B cell (primary cell): Measurements from ENCODE around the gene XRRA1. TPM values are rescaled to one million over a fixed set of nuclear protein-coding genes. Genes with fewer than 3 reads are reported as not detected.
"Not testable (repeated sequence)": the region's sequence is repeated elsewhere in the genome, so short reads cannot be mapped to it uniquely, and the experiment has no call there.

Experiments used
- ATAC-seq: fragments of 200-7000 bp; cut with Tn5 transposase; one replicate; pipeline ENCODE4 v1.10.0; 2021; ENCODE audit warnings: low read depth, mild to moderate bottlenecking, moderate number of reproducible peaks, moderate library complexity
- CTCF ChIA-PET: fragments of 350-600 bp; sonication (Branson Sonifier 250); formaldehyde crosslinking; loops from one replicate; lab custom pipeline; 2021; ENCODE audit warnings: antibody characterized with exemption, inconsistent platforms; lab: Charles Lee
- POLR2A ChIA-PET: fragments of 350-600 bp; sonication (Branson Sonifier 250); formaldehyde crosslinking; loops from one replicate; lab custom pipeline; 2021; ENCODE audit warnings: antibody characterized with exemption; lab: Charles Lee
- DNase-seq: peaks from one replicate; pipeline ENCODE4 v3.0.0; 2013
- H2AFZ ChIP-seq: 2 replicates; pipeline ENCODE4 v1.6.1; 2012; ENCODE audit warnings: mild to moderate bottlenecking, low read depth, low read length; ENCODE audit not compliant: insufficient read depth, poor library complexity, severe bottlenecking
- H3K27ac ChIP-seq, 2 donors: 1 replicate in 1 of 2; 2 replicates in 1 of 2; pipeline ENCODE4 v1.5.1; 2012 to 2013; ENCODE audit warnings: low read length in 2 of 2, mild to moderate bottlenecking in 2 of 2, moderate library complexity in 1 of 2
- H3K27me3 ChIP-seq, 4 experiments: fragments of 200-600 bp in 1 of 4; sonication (generic) in 1 of 4; replicated peaks in 1 of 4; 1 replicate in 2 of 4; 2 replicates in 2 of 4; pipeline versions ENCODE4 v1.6.1 to v1.7.0; 2013 to 2016; ENCODE audit warnings: low read length in 3 of 4, mild to moderate bottlenecking in 2 of 4, mixed read lengths in 1 of 4, moderate library complexity in 1 of 4; ENCODE audit not compliant: insufficient read depth in 4 of 4, control insufficient read depth in 3 of 4; ENCODE audit errors: control extremely low read depth in 1 of 4
- H3K36me3 ChIP-seq, 2 experiments: replicated peaks in 1 of 2; 1 replicate in 1 of 2; 2 replicates in 1 of 2; pipeline versions ENCODE4 v1.6.1 to v1.7.1; 2013; ENCODE audit warnings: low read length in 1 of 2; ENCODE audit not compliant: insufficient read depth in 2 of 2, control insufficient read depth in 1 of 2; ENCODE audit errors: control extremely low read depth in 1 of 2, extremely low read depth in 1 of 2
- H3K4me1 ChIP-seq, 2 donors: fragments of 200-600 bp in 1 of 2; sonication (generic) in 1 of 2; 1 replicate in 1 of 2; 2 replicates in 1 of 2; pipeline versions ENCODE4 v1.5.1 to v1.6.1; 2013 to 2017; ENCODE audit warnings: low read length in 2 of 2; ENCODE audit not compliant: control insufficient read depth in 2 of 2, insufficient read depth in 2 of 2
- H3K4me2 ChIP-seq: replicated peaks from 2 replicates; pipeline ENCODE3; 2012; ENCODE audit warnings: mild to moderate bottlenecking, low read depth, low read length; ENCODE audit not compliant: poor library complexity, severe bottlenecking
- H3K4me3 ChIP-seq, 5 experiments: fragments of 200-600 bp in 1 of 5; sonication (generic) in 1 of 5; 1 replicate in 3 of 5; 2 replicates in 2 of 5; pipeline versions ENCODE4 v1.5.1 to v1.7.0; 2011 to 2016; ENCODE audit warnings: low read length in 4 of 5, mild to moderate bottlenecking in 4 of 5, low read depth in 2 of 5, control low read depth in 1 of 5, moderate library complexity in 1 of 5; ENCODE audit not compliant: insufficient read depth in 1 of 5; ENCODE audit errors: control extremely low read depth in 1 of 5, extremely low read depth in 1 of 5
- H3K79me2 ChIP-seq: fragments of 200-600 bp; sonication (generic); one replicate; pipeline ENCODE4 v1.6.0; 2016; ENCODE audit warnings: low read length; ENCODE audit not compliant: control insufficient read depth, insufficient read depth
- H3K9ac ChIP-seq: fragments of 200-600 bp; sonication (generic); 2 replicates; pipeline ENCODE4 v1.6.1; 2017; ENCODE audit warnings: mild to moderate bottlenecking, low read length, moderate library complexity
- H3K9me3 ChIP-seq, 3 donors: one replicate each; pipeline versions ENCODE4 v1.6.1 to v1.7.1; 2013; ENCODE audit warnings: low read length in 2 of 3; ENCODE audit not compliant: control insufficient read depth in 2 of 3, insufficient read depth in 1 of 3; ENCODE audit errors: control extremely low read depth in 1 of 3
- H4K20me1 ChIP-seq: 2 replicates; pipeline ENCODE4 v1.6.0; 2012; ENCODE audit warnings: mild to moderate bottlenecking, low read length; ENCODE audit not compliant: insufficient read depth, control insufficient read depth, poor library complexity, severe bottlenecking
- H3K27ac Mint-ChIP-seq: one replicate; pipeline ENCODE4 v1.8.0; 2021; ENCODE audit warnings: mixed read lengths
- H3K27me3 Mint-ChIP-seq: one replicate; pipeline ENCODE4 v1.8.0; 2021; ENCODE audit warnings: mixed read lengths
- H3K4me1 Mint-ChIP-seq: one replicate; pipeline ENCODE4 v1.8.0; 2021; ENCODE audit warnings: mixed read lengths
- H3K4me3 Mint-ChIP-seq: one replicate; pipeline ENCODE4 v1.8.0; 2021; ENCODE audit warnings: mixed read lengths
- H3K9me3 Mint-ChIP-seq: one replicate; pipeline ENCODE4 v1.8.0; 2022; ENCODE audit warnings: mixed read lengths; ENCODE audit not compliant: insufficient read depth
- EZH2 ChIP-seq: IDR thresholded peaks from 2 replicates; pipeline ENCODE4 v1.6.1; 2012; ENCODE audit warnings: borderline replicate concordance, low read depth, mild to moderate bottlenecking, moderate library complexity, low read length; ENCODE audit not compliant: insufficient read depth, poor library complexity, severe bottlenecking
- WGBS: methylation state at CpG from one replicate; pipeline ENCODE4 v1.1.5; 2013; ENCODE audit warnings: missing lambda C conversion rate; ENCODE audit not compliant: insufficient coverage; 5-methylcytosine and 5-hydroxymethylcytosine counted together
- intact Hi-C: fragments of 100-400 bp; cut with micrococcal nuclease; formaldehyde crosslinking; loops from one replicate; pipeline ENCODE4 v1.10.0; 2022
- polyA plus RNA-seq: library from polyadenylated mRNA; depleted of rRNA; stranded (reverse); fragments of >200 nt; gene quantifications from 2 replicates; pipeline ENCODE4 v1.2.3, GENCODE V29; 2012
- total RNA-seq, 2 donors: library from RNA; stranded (reverse); fragments of 120-200 nt in 1 of 2; gene quantifications; 1 replicate in 1 of 2; 2 replicates in 1 of 2; pipeline versions ENCODE4 v1.2.3 to v1.2.4, GENCODE V29; 2013 to 2022
- TF ChIP-seq, protein P1 (sequence below): fragments of 200-600 bp; IDR thresholded peaks from one replicate; pipeline ENCODE4 v1.8.0; 2022; ENCODE audit warnings: antibody characterized with exemption, mild to moderate bottlenecking

Gene XRRA1
- total and polyA plus RNA-seq, 2 donors (not counting 1 experiment from before 2014, with no cell fraction given): 6.9 to 80.8 TPM

DNA sequence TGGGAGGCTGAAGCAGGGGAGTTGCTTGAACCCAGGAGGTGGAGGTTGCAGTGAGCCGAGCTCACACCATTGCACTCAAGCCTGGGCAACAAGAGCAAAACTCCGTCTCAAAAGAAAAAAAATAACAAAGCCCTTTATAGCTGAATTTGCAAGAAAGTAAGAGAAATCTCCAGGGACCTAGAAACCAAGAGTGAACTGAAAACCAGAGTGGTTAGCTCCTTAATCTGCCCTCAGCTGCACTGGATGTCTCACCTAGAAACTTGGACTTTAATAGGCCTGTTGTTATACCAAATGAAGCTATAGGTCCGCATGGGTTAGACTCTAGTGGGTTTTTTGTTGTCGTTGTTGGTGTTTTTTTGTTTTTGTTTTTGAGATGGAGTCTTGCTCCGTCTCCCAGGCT lies 44.0 kb upstream of the XRRA1 start:
- Mint-ChIP-seq H3K4me3 (no peak overlapping the region), H3K4me1 (peaks cover 40% of the 10 kb centered on the region), H3K27me3 (no peaks in the 10 kb centered on the region), H3K9me3 (no peaks in the 10 kb centered on the region), H3K27ac (no peak overlapping the region)
- peaks cover 18% of the 10 kb centered on the region for H3K79me2 ChIP-seq
- DNase-seq (peak; percentile 12), ATAC-seq (no peak)
- POLR2A ChIA-PET: no interaction called here
- H3K27me3 ChIP-seq: no peaks in the 10 kb centered on the region
- no peak overlapping the region for H3K27ac ChIP-seq
- no peak overlapping the region for H3K9ac ChIP-seq
- H3K4me2 ChIP-seq: no peak overlapping the region
- CTCF ChIA-PET: interaction anchor here (1.0 kb wide), 1 partner anchor 30 kb away, joined by 4 read pairs; no protein-coding TSS in a partner anchor
- peaks cover 7 to 21% of the 10 kb centered on the region in 2 experiments for H3K36me3 ChIP-seq
- WGBS: 71% methylated on average over 3 of the region's 5 CpGs
- H3K4me1 ChIP-seq: peaks cover 12 to 28% of the 10 kb centered on the region in 2 donors
- no peak overlapping the region for H3K4me3 ChIP-seq
- H2AFZ ChIP-seq: no peak overlapping the region
- no peaks in the 10 kb centered on the region for H3K9me3 ChIP-seq
- TF ChIP-seq EZH2: no peak
- TF ChIP-seq, protein P1, sequence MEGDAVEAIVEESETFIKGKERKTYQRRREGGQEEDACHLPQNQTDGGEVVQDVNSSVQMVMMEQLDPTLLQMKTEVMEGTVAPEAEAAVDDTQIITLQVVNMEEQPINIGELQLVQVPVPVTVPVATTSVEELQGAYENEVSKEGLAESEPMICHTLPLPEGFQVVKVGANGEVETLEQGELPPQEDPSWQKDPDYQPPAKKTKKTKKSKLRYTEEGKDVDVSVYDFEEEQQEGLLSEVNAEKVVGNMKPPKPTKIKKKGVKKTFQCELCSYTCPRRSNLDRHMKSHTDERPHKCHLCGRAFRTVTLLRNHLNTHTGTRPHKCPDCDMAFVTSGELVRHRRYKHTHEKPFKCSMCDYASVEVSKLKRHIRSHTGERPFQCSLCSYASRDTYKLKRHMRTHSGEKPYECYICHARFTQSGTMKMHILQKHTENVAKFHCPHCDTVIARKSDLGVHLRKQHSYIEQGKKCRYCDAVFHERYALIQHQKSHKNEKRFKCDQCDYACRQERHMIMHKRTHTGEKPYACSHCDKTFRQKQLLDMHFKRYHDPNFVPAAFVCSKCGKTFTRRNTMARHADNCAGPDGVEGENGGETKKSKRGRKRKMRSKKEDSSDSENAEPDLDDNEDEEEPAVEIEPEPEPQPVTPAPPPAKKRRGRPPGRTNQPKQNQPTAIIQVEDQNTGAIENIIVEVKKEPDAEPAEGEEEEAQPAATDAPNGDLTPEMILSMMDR: no peak
- intact Hi-C loops: no loop called here
- H4K20me1 ChIP-seq: no peaks in the 10 kb centered on the region

DNA sequence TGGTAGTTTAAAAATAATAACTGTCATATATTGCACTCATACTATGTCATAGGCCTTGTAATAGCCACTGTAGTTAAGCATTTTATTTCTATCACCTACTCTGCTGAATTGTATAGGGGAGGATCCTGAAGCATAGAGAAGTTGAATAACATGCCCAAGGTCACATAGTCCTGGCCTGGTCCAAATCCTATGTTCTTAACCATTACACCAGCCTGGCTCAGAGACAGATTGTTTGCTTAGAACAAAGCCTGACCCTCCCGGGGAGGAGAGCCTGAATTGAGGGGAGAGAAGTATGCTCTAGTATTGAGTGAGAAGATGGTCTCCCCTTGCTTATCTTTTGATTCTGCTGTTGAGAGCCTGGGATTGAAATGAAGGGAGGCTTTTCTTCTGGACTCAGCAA lies 42.0 kb upstream of the XRRA1 start:
- no peaks in the 10 kb centered on the region for H3K9me3 Mint-ChIP-seq
- intact Hi-C loops: no loop called here
- WGBS: 67% methylated on average over 1 of the region's 1 CpG
- H3K4me1 Mint-ChIP-seq: peaks cover 40% of the 10 kb centered on the region
- H3K27me3 Mint-ChIP-seq: no peaks in the 10 kb centered on the region
- Histone ChIP-seq H2AFZ (no peak overlapping the region), H3K27me3 (no peaks in the 10 kb centered on the region), H3K9ac (no peak overlapping the region), H4K20me1 (no peaks in the 10 kb centered on the region), H3K4me1 (peaks cover 12 to 28% of the 10 kb centered on the region in 2 donors), H3K9me3 (no peaks in the 10 kb centered on the region), H3K79me2 (peaks cover 18% of the 10 kb centered on the region), H3K4me2 (no peak overlapping the region), H3K27ac (no peak overlapping the region), H3K36me3 (peaks cover 5 to 13% of the 10 kb centered on the region in 2 experiments), H3K4me3 (no peak overlapping the region)
- CTCF ChIA-PET: no interaction called here
- DNase-seq (no peak), ATAC-seq (no peak)
- POLR2A ChIA-PET: no interaction called here
- H3K27ac Mint-ChIP-seq: no peak overlapping the region
- TF ChIP-seq EZH2: no peak
- TF ChIP-seq, protein P1: no peak
- H3K4me3 Mint-ChIP-seq: no peak overlapping the region

DNA sequence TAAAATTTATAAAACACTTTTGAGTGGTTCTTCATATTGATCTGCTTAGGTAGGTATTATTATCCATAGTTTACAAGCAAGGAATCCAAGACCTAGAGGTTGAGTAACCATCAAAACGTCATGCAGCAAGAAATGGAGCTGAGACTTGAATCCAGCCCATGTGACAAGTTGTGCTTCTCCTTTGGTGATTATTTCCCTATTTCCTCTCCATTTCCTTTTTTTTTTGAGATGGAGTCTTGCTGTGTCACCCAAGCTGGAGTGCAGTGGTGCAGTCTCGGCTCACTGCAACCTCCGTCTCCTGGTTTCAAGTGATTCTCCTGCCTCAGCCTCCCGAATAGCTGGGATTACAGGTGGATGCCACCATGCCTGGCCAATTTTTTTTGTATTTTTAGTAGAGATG lies 41.3 kb upstream of the XRRA1 start:
- Mint-ChIP-seq H3K27ac (peak overlapping the region; percentile 32), H3K4me1 (peaks cover 40% of the 10 kb centered on the region), H3K4me3 (peak overlapping the region; percentile 34)
- H3K27me3 Mint-ChIP-seq, ATAC-seq, H3K4me3 ChIP-seq, DNase-seq, H2AFZ ChIP-seq, H3K27me3 ChIP-seq, H4K20me1 ChIP-seq, H3K27ac ChIP-seq, H3K9ac ChIP-seq, H3K9me3 ChIP-seq, H3K9me3 Mint-ChIP-seq, intact Hi-C loops: not testable (repeated sequence)
- ChIA-PET POLR2A (interaction anchor here (0.5 kb wide), 1 partner anchor 43 kb away, joined by 4 read pairs; no protein-coding TSS in a partner anchor), CTCF (interaction anchor here (1.1 kb wide), 2 partner anchors 14 to 59 kb away, joined by 3 to 4 read pairs; no protein-coding TSS in a partner anchor)
- WGBS: 100% methylated on average over 1 of the region's 4 CpGs
- Histone ChIP-seq H3K79me2 (peaks cover 18% of the 10 kb centered on the region), H3K4me2 (peak overlapping the region; percentile 99), H3K36me3 (peaks cover 4 to 12% of the 10 kb centered on the region in 2 experiments), H3K4me1 (peaks cover 12 to 28% of the 10 kb centered on the region in 2 donors)
